ENCODE data around the gene MAP2K6.

GRCh38 chr17:69588316-69588715 lies 173.8 kb downstream of the MAP2K6 start:
- TF ChIP-seq, protein P1, sequence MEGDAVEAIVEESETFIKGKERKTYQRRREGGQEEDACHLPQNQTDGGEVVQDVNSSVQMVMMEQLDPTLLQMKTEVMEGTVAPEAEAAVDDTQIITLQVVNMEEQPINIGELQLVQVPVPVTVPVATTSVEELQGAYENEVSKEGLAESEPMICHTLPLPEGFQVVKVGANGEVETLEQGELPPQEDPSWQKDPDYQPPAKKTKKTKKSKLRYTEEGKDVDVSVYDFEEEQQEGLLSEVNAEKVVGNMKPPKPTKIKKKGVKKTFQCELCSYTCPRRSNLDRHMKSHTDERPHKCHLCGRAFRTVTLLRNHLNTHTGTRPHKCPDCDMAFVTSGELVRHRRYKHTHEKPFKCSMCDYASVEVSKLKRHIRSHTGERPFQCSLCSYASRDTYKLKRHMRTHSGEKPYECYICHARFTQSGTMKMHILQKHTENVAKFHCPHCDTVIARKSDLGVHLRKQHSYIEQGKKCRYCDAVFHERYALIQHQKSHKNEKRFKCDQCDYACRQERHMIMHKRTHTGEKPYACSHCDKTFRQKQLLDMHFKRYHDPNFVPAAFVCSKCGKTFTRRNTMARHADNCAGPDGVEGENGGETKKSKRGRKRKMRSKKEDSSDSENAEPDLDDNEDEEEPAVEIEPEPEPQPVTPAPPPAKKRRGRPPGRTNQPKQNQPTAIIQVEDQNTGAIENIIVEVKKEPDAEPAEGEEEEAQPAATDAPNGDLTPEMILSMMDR (IDR thresholded peaks at IDR 0.05), result no peak
- TF ChIP-seq POLR2A (IDR thresholded peaks at IDR 0.05), result no peak
